HG02870 (cell line): Measurements from ENCODE around the gene AMIGO3.
"Not testable (repeated sequence)": the region's sequence is repeated elsewhere in the genome, so short reads cannot be mapped to it uniquely, and the experiment has no call there.

ENCODE experiments used
- ATAC-seq: cut with Tn5 transposase; IDR thresholded peaks from one replicate; pipeline ENCODE4 v1.9.1; 2021; ENCODE audit warnings: mild to moderate bottlenecking, moderate library complexity; ENCODE audit not compliant: unreplicated experiment

Gene AMIGO3

GRCh38 chr3:49712631-49713317 lies 6.7 kb downstream of the AMIGO3 start:
- no peak for ATAC-seq

- no peak for ATAC-seq
Observed at GRCh38 chr3:49712166-49712565, 7.3 kb downstream of the AMIGO3 start.

- ATAC-seq, result no peak
Observed at GRCh38 chr3:49711489-49711888, 8.0 kb downstream of the AMIGO3 start.

DNA sequence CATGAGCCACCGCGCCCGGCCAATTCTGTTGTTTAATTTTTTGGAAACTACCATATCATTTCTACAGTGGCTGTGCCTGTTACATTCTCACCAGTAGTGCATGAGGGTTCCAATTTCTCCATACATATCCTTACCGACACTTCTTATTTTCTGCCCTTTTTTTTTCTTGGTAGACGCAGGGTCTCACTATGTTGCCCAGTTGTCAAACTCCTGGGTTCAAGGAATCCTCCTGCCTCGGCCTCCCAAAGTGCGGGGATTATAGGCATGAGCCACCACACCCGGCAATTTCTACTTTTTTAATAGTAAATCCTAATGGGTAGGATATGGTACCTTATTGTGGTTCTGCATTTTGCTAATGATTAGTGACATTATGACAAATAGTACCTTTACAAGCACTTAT lies 9.6 kb downstream of the AMIGO3 start:
- ATAC-seq, result no peak

DNA sequence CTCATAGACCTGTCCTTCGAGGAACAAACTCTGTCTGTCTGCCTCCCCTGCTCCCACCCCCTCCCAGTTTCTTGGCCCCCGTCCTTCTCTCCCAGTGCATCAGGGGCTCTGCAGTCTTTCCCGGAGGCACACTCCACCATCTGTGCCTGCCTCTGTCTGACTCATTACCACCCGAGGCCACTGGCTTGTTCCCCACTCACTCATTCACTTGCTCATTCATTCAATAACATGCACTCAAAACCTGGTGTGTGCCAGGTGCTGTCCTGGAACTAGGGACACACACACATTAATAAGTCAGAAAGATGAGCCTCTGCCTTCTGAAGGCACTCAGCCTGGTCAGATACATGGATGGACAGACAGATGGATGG lies 12.4 kb downstream of the AMIGO3 start:
- no peak for ATAC-seq

GRCh38 chr3:49706456-49707112 lies 12.9 kb downstream of the AMIGO3 start:
- no peak for ATAC-seq

- ATAC-seq, result no peak
Observed at GRCh38 chr3:49705390-49705960, 14.0 kb downstream of the AMIGO3 start.

- no peak for ATAC-seq
Observed at GRCh38 chr3:49704629-49705028, 14.9 kb downstream of the AMIGO3 start.

DNA sequence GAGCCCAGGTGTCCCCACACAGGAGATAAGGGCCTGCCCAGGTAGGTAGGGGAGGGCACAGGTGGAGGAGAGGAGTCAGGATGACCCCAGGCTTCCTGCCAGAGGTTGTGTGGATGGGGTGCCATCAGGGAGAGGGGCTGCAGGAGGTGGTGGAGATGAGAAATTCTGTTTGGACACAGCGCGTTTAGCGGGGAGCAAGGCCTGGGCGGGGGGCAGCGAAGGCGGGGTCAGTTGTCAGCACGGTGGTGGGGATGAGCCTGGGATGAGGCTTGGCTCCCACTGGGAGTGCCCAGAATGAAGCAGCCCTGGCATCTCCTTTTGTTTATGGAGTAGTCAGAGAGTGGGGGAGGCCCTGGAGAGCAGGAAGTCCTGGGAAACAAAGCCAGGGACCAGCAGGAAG lies 15.5 kb downstream of the AMIGO3 start:
- no peak for ATAC-seq

GRCh38 chr3:49703443-49703927 lies 16.0 kb downstream of the AMIGO3 start:
- peak; percentile 71 for ATAC-seq

GRCh38 chr3:49702672-49703071 lies 16.8 kb downstream of the AMIGO3 start:
- no peak for ATAC-seq

- no peak for ATAC-seq
Observed at GRCh38 chr3:49701388-49702077, 18.0 kb downstream of the AMIGO3 start.

DNA sequence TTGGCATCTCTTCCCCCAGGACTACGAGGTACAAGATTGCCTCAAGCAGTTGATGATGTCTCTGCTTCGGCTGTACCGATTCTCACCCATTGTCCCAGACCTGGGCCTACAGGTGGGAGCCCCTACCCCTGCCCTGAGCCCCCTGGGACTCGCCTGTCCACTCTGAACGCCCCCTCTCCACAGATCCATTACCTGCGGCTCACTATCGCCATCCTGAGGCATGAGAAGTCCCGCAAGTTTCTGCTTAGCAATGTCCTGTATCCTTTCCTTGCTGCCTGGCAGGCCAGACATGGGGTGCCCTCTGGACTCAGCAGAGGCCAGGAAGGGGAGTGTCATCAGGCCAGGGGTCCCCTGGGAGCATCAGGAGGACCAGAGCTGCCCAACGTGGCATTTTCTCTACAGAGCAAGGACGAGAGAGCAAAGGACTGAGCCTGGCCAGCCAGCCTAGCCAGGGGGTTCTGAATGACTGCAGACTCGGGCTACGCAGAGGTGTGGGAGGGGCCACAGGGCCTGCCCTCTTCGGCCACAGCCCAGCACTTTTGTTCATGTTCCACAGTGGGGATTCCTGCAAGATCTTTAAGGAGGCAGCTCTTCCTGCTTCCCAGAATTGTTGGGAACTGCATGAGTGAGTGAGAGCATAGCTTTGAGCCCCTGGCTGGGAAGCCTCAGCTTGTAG lies 18.9 kb downstream of the AMIGO3 start:
- no peak for ATAC-seq

GRCh38 chr3:49700014-49700413 lies 19.5 kb downstream of the AMIGO3 start:
- no peak for ATAC-seq

- no peak for ATAC-seq
Observed at GRCh38 chr3:49699281-49699979, 20.1 kb downstream of the AMIGO3 start.

DNA sequence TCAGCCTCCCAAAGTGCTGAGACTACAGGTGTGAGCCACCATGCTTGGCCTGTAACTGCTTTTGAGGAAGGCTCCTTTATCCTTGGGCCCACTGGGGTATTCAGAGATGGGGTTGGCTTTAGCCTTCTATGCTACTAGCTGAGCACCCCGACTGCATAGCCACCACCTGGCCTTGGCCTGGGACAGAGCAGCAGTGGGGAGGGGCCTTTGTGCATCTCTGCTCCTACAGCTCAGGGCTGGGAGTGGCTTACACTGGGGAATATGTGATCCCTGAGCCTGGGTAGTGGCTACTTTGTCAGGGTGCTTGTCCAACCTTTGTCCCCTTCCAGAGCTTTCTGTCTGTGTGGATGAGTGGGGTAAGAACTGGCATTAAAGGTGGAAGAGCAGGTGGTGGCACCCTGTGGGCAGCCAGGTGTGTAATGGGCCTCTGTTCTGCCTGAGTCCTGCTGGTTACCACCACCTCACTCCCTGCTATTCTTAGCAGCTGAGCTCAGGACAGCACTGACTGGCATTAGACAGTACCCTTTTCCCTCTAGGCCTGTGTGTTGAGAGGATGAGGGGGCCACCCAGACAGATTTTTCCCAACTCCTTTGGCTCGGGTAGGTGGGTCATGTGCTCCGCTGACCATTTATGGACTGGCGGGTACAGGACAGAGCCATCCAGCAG lies 24.0 kb downstream of the AMIGO3 start:
- not testable (repeated sequence) for ATAC-seq

GRCh38 chr3:49694409-49695070 lies 24.9 kb downstream of the AMIGO3 start:
- ATAC-seq, result not testable (repeated sequence)

GRCh38 chr3:49691481-49691880 lies 28.0 kb downstream of the AMIGO3 start:
- not testable (repeated sequence) for ATAC-seq

DNA sequence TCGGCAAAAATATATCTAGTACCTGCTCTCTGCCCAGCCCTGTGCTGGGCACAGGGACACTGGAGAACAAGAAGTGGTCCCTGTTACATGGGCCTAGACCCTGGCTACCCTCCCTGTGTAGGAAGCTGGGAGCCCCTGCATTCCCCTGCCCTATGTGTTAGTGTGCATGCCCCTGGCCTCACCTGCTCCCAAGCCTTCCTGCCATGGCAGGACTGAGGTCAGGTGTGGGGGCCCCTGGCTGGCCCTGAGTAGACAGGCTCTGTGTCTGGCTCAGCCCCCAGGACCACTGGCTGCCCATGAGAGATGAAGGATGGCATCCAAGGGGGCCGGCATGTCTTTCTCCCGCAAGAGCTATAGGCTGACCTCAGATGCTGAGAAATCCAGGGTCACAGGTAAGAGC lies 28.6 kb downstream of the AMIGO3 start:
- not testable (repeated sequence) for ATAC-seq
